SK-N-SH (cell line): ENCODE data around the gene SH3BP4. TPM values are rescaled to one million over a fixed set of nuclear protein-coding genes. Genes with fewer than 3 reads are reported as not detected.

Source experiments
- CTCF ChIA-PET: fragments of 300-600, 350-600 bp; formaldehyde crosslinking; extraction: SDS; loops from one replicate; lab custom pipeline; 2021; lab: Yijun Ruan, JAX
- POLR2A ChIA-PET: fragments of 350-600 bp; sonication (Branson Sonifier 250); formaldehyde crosslinking; extraction: SDS; loops from one replicate; lab custom pipeline; 2020; ENCODE audit warnings: antibody characterized with exemption, inconsistent platforms; lab: Yijun Ruan, JAX
- DNase-seq: peaks from one replicate; pipeline ENCODE4 v3.0.0; 2012
- H2AFZ ChIP-seq: fragments of 200-600 bp; sonication (generic); 2 replicates; pipeline ENCODE4 v1.8.1; 2016; ENCODE audit warnings: antibody characterized with exemption, mild to moderate bottlenecking, low read depth
- H3F3A ChIP-seq: fragments of 200-600 bp; sonication (generic); replicated peaks from 2 replicates; pipeline ENCODE3; 2016; ENCODE audit warnings: antibody characterized with exemption, mild to moderate bottlenecking; ENCODE audit not compliant: insufficient read depth
- H3K27ac ChIP-seq, 2 experiments: fragments of 200-500 bp in 1 of 2; fragments of 200-600 bp in 1 of 2; sonication (Bioruptor generic) in 1 of 2; sonication (generic), shearing (Covaris generic) in 1 of 2; 2 replicates each; pipeline versions ENCODE4 v1.5.1 to v1.6.1; 2014 to 2016; ENCODE audit warnings: low read depth in 2 of 2, inconsistent platforms in 1 of 2, low read length in 1 of 2, mild to moderate bottlenecking in 1 of 2, mixed read lengths in 1 of 2
- H3K27me3 ChIP-seq: fragments of 200-600 bp; sonication (generic), shearing (Covaris generic); 2 replicates; pipeline ENCODE4 v1.6.1; 2016; ENCODE audit warnings: mixed run types; ENCODE audit not compliant: insufficient read depth
- H3K36me3 ChIP-seq, 2 experiments: fragments of 200-500 bp in 1 of 2; fragments of 200-600 bp in 1 of 2; sonication (Bioruptor generic) in 1 of 2; sonication (generic) in 1 of 2; replicated peaks in 1 of 2; 2 replicates each; pipeline versions ENCODE3 to v1.5.1; 2014 to 2016; ENCODE audit warnings: low read length in 1 of 2, mild to moderate bottlenecking in 1 of 2; ENCODE audit not compliant: insufficient read depth in 2 of 2, control insufficient read depth in 1 of 2
- H3K4me1 ChIP-seq, 2 experiments: fragments of 200-500 bp in 1 of 2; fragments of 200-600 bp in 1 of 2; sonication (Bioruptor generic) in 1 of 2; sonication (generic), shearing (Covaris generic) in 1 of 2; 2 replicates each; pipeline versions ENCODE4 v1.5.1 to v1.6.1; 2014 to 2016; ENCODE audit warnings: low read depth in 1 of 2, low read length in 1 of 2, mixed run types in 1 of 2; ENCODE audit not compliant: insufficient read depth in 2 of 2, control insufficient read depth in 1 of 2
- H3K4me2 ChIP-seq: fragments of 200-600 bp; sonication (generic), shearing (Covaris generic); 2 replicates; pipeline ENCODE4 v1.6.1; 2017; ENCODE audit warnings: mixed run types
- H3K4me3 ChIP-seq, 2 experiments: fragments of 200-500 bp in 1 of 2; fragments of 200-600 bp in 1 of 2; sonication (Bioruptor generic) in 1 of 2; sonication (generic), shearing (Covaris generic) in 1 of 2; 2 replicates each; pipeline versions ENCODE4 v1.5.1 to v1.8.1; 2014 to 2016; ENCODE audit warnings: low read depth in 2 of 2, inconsistent platforms in 1 of 2, low read length in 1 of 2, mild to moderate bottlenecking in 1 of 2, mixed read lengths in 1 of 2, moderate library complexity in 1 of 2
- H3K79me2 ChIP-seq: fragments of 200-600 bp; sonication (generic); 2 replicates; pipeline ENCODE4 v1.8.1; 2017; ENCODE audit warnings: mild to moderate bottlenecking; ENCODE audit not compliant: insufficient read depth
- H3K9ac ChIP-seq: fragments of 200-600 bp; sonication (generic); 2 replicates; pipeline ENCODE4 v1.6.1; 2017; ENCODE audit warnings: mixed run types
- H3K9me2 ChIP-seq: fragments of 200-600 bp; sonication (generic); 2 replicates; pipeline ENCODE4 v1.6.1; 2017; ENCODE audit warnings: mixed run types
- H3K9me3 ChIP-seq: fragments of 200-600 bp; sonication (generic); 2 replicates; pipeline ENCODE4 v1.6.1; 2017; ENCODE audit warnings: mixed run types, mild to moderate bottlenecking, moderate library complexity
- H4K20me1 ChIP-seq: fragments of 200-600 bp; sonication (generic); 2 replicates; pipeline ENCODE4 v1.6.1; 2017; ENCODE audit warnings: mild to moderate bottlenecking, mixed run types; ENCODE audit not compliant: insufficient read depth
- CHD2 ChIP-seq: fragments of 150-350 bp; IDR thresholded peaks from 2 replicates; pipeline ENCODE4 v1.6.1; 2018; ENCODE audit warnings: low read length; ENCODE audit not compliant: partially characterized antibody
- EP300 ChIP-seq, 2 experiments: IDR thresholded peaks; 2 replicates each; pipeline versions ENCODE4 v1.4.0 to v1.6.1; 2012; ENCODE audit warnings: borderline replicate concordance in 1 of 2, low read depth in 1 of 2, low read length in 1 of 2
- EZH2phosphoT487 ChIP-seq: fragments of 200-600 bp; sonication (generic); IDR thresholded peaks from 2 replicates; pipeline ENCODE4 v1.6.1; 2017; ENCODE audit warnings: low read depth, mixed run types, mild to moderate bottlenecking, antibody characterized with exemption, moderate library complexity, borderline replicate concordance
- FOXJ3 ChIP-seq: sonication (generic); formaldehyde crosslinking; IDR thresholded peaks from 2 replicates; pipeline ENCODE4 v1.5.1; 2020; ENCODE audit warnings: mild to moderate bottlenecking, missing genetic modification reagents
- GATA2 ChIP-seq: sonication (generic); formaldehyde crosslinking; IDR thresholded peaks from 2 replicates; pipeline ENCODE4 v1.5.0; 2020; ENCODE audit warnings: mild to moderate bottlenecking, missing genetic modification reagents
- JUND ChIP-seq: IDR thresholded peaks from 2 replicates; pipeline ENCODE4 v1.4.0; 2012
- MEF2A ChIP-seq: IDR thresholded peaks from 2 replicates; pipeline ENCODE4 v1.4.0; 2012; ENCODE audit warnings: low read depth, borderline replicate concordance
- NFIC ChIP-seq: IDR thresholded peaks from 2 replicates; pipeline ENCODE4 v1.4.0; 2012; ENCODE audit warnings: borderline replicate concordance
- RCOR1 ChIP-seq: fragments of 150-350 bp; IDR thresholded peaks from 2 replicates; pipeline ENCODE4 v1.6.1; 2017; ENCODE audit warnings: antibody characterized with exemption, low read length
- RXRA ChIP-seq: IDR thresholded peaks from 2 replicates; pipeline ENCODE4 v1.4.0; 2012; ENCODE audit warnings: low read depth, mild to moderate bottlenecking, borderline replicate concordance
- SIN3A ChIP-seq: IDR thresholded peaks from 2 replicates; pipeline ENCODE4 v1.6.1; 2012; ENCODE audit warnings: low read depth, mild to moderate bottlenecking, low read length, moderate library complexity, borderline replicate concordance
- TEAD4 ChIP-seq: IDR thresholded peaks from 2 replicates; pipeline ENCODE4 v1.4.0; 2012; ENCODE audit warnings: mild to moderate bottlenecking, borderline replicate concordance; ENCODE audit not compliant: insufficient read depth
- YY1 ChIP-seq: IDR thresholded peaks from 2 replicates; pipeline ENCODE4 v1.4.0; 2012; ENCODE audit warnings: low read depth, mild to moderate bottlenecking
- WGBS: methylation state at CpG from one replicate; pipeline ENCODE4 v1.1.6; 2017; ENCODE audit warnings: low lambda C conversion rate; 5-methylcytosine and 5-hydroxymethylcytosine counted together
- polyA plus RNA-seq, 3 experiments: library from polyadenylated mRNA; depleted of rRNA; stranded (reverse); fragments of >200 nt; gene quantifications; 2 replicates each; pipeline ENCODE4 v1.2.3, GENCODE V29; 2012
- TF ChIP-seq, protein P1 (sequence below): IDR thresholded peaks from 2 replicates; pipeline ENCODE4 v1.6.1; 2012; ENCODE audit warnings: mild to moderate bottlenecking, low read depth, low read length, moderate library complexity
- TF ChIP-seq, protein P2 (sequence below): fragments of 200-600 bp; sonication (generic); IDR thresholded peaks from 2 replicates; pipeline ENCODE4 v1.6.1; 2017; ENCODE audit warnings: antibody characterized with exemption, mild to moderate bottlenecking, moderate library complexity
- TF ChIP-seq, protein P3 (sequence below): IDR thresholded peaks from 2 replicates; pipeline ENCODE4; 2012

SH3BP4 gene
- polyA plus RNA-seq, 1 of the 3 experiments (the other 2 are of a cell fraction), result 27.7 TPM

DNA sequence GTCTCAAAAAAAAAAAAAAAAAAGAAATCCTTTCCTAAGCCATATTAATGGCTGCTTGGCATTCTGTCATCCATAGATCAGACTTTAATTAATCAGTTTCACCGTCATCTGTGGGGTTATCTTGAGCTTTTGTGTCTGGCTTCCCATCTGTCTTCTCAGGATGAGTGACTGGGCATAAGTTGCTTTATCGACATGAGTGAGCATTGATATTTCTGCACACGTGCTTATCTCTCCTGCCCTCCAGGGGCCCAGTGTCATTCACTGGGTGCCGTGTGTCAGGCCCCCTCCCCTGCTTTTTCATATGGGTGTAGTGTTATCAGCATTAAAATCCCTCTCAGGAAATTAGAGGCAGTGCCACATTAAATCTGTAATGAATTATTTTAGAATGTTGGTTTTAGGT lies 65.6 kb downstream of the SH3BP4 start:
- peaks cover 91% of the 10 kb centered on the region for H3K79me2 ChIP-seq
- WGBS, result 67% methylated on average over 4 of the region's 4 CpGs
- no peaks in the 10 kb centered on the region for H3K27me3 ChIP-seq
- peaks cover 0 to 11% of the 10 kb centered on the region in 2 experiments for H3K36me3 ChIP-seq
- no peak overlapping the region for H3K4me3 ChIP-seq
- H3K9ac ChIP-seq, result no peak overlapping the region
- no peaks in the 10 kb centered on the region for H3K9me2 ChIP-seq
- H3F3A ChIP-seq, result peaks cover 27% of the 10 kb centered on the region
- no peak overlapping the region for H2AFZ ChIP-seq
- H3K4me2 ChIP-seq, result no peak overlapping the region
- no peaks in the 10 kb centered on the region for H4K20me1 ChIP-seq
- no peaks in the 10 kb centered on the region for H3K9me3 ChIP-seq
- TF ChIP-seq, protein P1, sequence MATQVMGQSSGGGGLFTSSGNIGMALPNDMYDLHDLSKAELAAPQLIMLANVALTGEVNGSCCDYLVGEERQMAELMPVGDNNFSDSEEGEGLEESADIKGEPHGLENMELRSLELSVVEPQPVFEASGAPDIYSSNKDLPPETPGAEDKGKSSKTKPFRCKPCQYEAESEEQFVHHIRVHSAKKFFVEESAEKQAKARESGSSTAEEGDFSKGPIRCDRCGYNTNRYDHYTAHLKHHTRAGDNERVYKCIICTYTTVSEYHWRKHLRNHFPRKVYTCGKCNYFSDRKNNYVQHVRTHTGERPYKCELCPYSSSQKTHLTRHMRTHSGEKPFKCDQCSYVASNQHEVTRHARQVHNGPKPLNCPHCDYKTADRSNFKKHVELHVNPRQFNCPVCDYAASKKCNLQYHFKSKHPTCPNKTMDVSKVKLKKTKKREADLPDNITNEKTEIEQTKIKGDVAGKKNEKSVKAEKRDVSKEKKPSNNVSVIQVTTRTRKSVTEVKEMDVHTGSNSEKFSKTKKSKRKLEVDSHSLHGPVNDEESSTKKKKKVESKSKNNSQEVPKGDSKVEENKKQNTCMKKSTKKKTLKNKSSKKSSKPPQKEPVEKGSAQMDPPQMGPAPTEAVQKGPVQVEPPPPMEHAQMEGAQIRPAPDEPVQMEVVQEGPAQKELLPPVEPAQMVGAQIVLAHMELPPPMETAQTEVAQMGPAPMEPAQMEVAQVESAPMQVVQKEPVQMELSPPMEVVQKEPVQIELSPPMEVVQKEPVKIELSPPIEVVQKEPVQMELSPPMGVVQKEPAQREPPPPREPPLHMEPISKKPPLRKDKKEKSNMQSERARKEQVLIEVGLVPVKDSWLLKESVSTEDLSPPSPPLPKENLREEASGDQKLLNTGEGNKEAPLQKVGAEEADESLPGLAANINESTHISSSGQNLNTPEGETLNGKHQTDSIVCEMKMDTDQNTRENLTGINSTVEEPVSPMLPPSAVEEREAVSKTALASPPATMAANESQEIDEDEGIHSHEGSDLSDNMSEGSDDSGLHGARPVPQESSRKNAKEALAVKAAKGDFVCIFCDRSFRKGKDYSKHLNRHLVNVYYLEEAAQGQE, result no peak
- TF ChIP-seq RCOR1 (peak; percentile 66; the same call in 1 of the 2 replicates), EP300 (IDR thresholded peaks at IDR 0.05; ENCODE audit: borderline replicate concordance in 1 of 2, low read depth in 1 of 2, low read length in 1 of 2) (peak in 1 of 2 experiments; percentile 49; a peak in 1 of 4 replicates), GATA2 (CRISPR knock-in tag) (peak; percentile 51; the same call in 1 of the 2 replicates), CHD2 (no peak)
- H3K27ac ChIP-seq, result no peak overlapping the region
- DNase-seq, result peak; percentile 51
- peaks cover 16 to 17% of the 10 kb centered on the region in 2 experiments; a peak in 3 of 4 replicates for H3K4me1 ChIP-seq
- ChIA-PET POLR2A (no interaction called here), CTCF (no interaction called here)

DNA sequence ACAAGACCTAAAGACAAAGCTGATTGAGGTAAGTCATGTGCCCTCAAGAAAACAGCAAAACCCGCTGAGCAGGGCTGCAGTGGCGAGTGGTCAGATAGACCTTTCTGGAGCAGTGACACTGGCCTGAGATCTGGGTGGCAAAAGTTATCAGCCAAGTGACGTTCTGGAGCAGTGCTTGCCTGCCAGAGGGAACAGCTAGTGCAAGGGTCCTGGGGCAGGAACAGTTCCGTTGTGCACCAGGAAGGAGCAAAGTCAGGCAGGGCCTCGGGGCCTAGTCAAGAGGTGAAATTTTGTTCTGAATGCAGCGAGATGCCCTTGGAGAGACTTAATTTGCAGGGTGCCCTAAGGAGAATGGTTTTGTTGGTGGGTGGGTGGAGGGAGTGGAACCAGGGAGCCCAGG lies 67.0 kb downstream of the SH3BP4 start:
- Histone ChIP-seq H3K9me3 (no peaks in the 10 kb centered on the region), H4K20me1 (no peaks in the 10 kb centered on the region), H3K27me3 (no peaks in the 10 kb centered on the region), H3K79me2 (peaks cover 91% of the 10 kb centered on the region), H3K9me2 (no peaks in the 10 kb centered on the region), H2AFZ (no peak overlapping the region), H3K4me3 (no peak overlapping the region), H3K4me1 (peaks cover 7 to 23% of the 10 kb centered on the region in 2 experiments; a peak in 3 of 4 replicates), H3K9ac (no peak overlapping the region), H3K4me2 (no peak overlapping the region), H3K36me3 (peaks cover 0 to 11% of the 10 kb centered on the region in 2 experiments), H3K27ac (no peak overlapping the region), H3F3A (peaks cover 30% of the 10 kb centered on the region)
- ChIA-PET CTCF (no interaction called here), POLR2A (no interaction called here)
- DNase-seq, result no peak
- TF ChIP-seq, protein P1, result no peak
- TF ChIP-seq EP300 (IDR thresholded peaks at IDR 0.05; ENCODE audit: borderline replicate concordance in 1 of 2, low read depth in 1 of 2, low read length in 1 of 2) (no peak), TEAD4 (no peak), EZH2phosphoT487 (no peak), JUND (no peak), MEF2A (no peak), NFIC (no peak), RCOR1 (no peak), YY1 (no peak), FOXJ3 (CRISPR knock-in tag) (no peak), SIN3A (no peak), RXRA (no peak)
- TF ChIP-seq, protein P2, sequence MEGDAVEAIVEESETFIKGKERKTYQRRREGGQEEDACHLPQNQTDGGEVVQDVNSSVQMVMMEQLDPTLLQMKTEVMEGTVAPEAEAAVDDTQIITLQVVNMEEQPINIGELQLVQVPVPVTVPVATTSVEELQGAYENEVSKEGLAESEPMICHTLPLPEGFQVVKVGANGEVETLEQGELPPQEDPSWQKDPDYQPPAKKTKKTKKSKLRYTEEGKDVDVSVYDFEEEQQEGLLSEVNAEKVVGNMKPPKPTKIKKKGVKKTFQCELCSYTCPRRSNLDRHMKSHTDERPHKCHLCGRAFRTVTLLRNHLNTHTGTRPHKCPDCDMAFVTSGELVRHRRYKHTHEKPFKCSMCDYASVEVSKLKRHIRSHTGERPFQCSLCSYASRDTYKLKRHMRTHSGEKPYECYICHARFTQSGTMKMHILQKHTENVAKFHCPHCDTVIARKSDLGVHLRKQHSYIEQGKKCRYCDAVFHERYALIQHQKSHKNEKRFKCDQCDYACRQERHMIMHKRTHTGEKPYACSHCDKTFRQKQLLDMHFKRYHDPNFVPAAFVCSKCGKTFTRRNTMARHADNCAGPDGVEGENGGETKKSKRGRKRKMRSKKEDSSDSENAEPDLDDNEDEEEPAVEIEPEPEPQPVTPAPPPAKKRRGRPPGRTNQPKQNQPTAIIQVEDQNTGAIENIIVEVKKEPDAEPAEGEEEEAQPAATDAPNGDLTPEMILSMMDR, result no peak
- TF ChIP-seq, protein P3, sequence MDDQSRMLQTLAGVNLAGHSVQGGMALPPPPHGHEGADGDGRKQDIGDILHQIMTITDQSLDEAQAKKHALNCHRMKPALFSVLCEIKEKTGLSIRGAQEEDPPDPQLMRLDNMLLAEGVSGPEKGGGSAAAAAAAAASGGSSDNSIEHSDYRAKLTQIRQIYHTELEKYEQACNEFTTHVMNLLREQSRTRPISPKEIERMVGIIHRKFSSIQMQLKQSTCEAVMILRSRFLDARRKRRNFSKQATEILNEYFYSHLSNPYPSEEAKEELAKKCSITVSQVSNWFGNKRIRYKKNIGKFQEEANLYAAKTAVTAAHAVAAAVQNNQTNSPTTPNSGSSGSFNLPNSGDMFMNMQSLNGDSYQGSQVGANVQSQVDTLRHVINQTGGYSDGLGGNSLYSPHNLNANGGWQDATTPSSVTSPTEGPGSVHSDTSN, result no peak
- WGBS, result 95% methylated on average over 6 of the region's 6 CpGs
